Fibroblast of lung (primary cell): Measurements from ENCODE around the gene TCN1. TPM values are rescaled to one million over a fixed set of nuclear protein-coding genes. Genes with fewer than 3 reads are reported as not detected.
"Not testable (repeated sequence)": the region's sequence is repeated elsewhere in the genome, so short reads cannot be mapped to it uniquely, and the experiment has no call there.

Experiments
- DNase-seq, 2 donors: peaks; one replicate each; pipeline versions ENCODE4 v3.0.0 to v3.0.0-alpha.2; 2010; ENCODE audit warnings: low read depth in 2 of 2
- H2AFZ ChIP-seq: 2 replicates; pipeline ENCODE4 v1.5.1; 2012; ENCODE audit warnings: low read length, control low read depth, inconsistent platforms
- H3K27ac ChIP-seq: 2 replicates; pipeline ENCODE4 v1.5.1; 2011; ENCODE audit warnings: low read length, control low read depth; ENCODE audit not compliant: insufficient read depth
- H3K27me3 ChIP-seq: 2 replicates; pipeline ENCODE4 v1.5.1; 2011; ENCODE audit warnings: mild to moderate bottlenecking, low read length; ENCODE audit not compliant: control insufficient read depth, insufficient read depth
- H3K36me3 ChIP-seq: 2 replicates; pipeline ENCODE4 v1.5.1; 2011; ENCODE audit warnings: low read length; ENCODE audit not compliant: control insufficient read depth, insufficient read depth
- H3K4me1 ChIP-seq: 2 replicates; pipeline ENCODE4 v1.5.1; 2011; ENCODE audit warnings: low read length; ENCODE audit not compliant: control insufficient read depth, insufficient read depth; ENCODE audit errors: extremely low read depth
- H3K4me2 ChIP-seq: 2 replicates; pipeline ENCODE4 v1.5.1; 2011; ENCODE audit warnings: low read length, control low read depth; ENCODE audit not compliant: insufficient read depth; ENCODE audit errors: extremely low read depth
- H3K4me3 ChIP-seq, 4 experiments: fragments of 200-600 bp in 1 of 4; sonication (generic) in 1 of 4; replicated peaks in 1 of 4; 2 replicates each; pipeline ENCODE4 v1.5.1; 2011 to 2016; ENCODE audit warnings: low read length in 4 of 4, low read depth in 3 of 4, mild to moderate bottlenecking in 3 of 4, control low read depth in 2 of 4, inconsistent platforms in 1 of 4, mixed read lengths in 1 of 4; ENCODE audit not compliant: insufficient read depth in 1 of 4; ENCODE audit errors: control extremely low read depth in 1 of 4
- H3K79me2 ChIP-seq: 2 replicates; pipeline ENCODE4 v1.5.1; 2012; ENCODE audit warnings: mild to moderate bottlenecking, low read length, inconsistent platforms; ENCODE audit not compliant: control insufficient read depth, insufficient read depth
- H3K9ac ChIP-seq: 2 replicates; pipeline ENCODE4 v1.5.1; 2011; ENCODE audit warnings: mild to moderate bottlenecking, low read length, control low read depth; ENCODE audit not compliant: insufficient read depth
- H3K9me3 ChIP-seq: 2 replicates; pipeline ENCODE4 v1.5.1; 2012; ENCODE audit warnings: low read depth, low read length; ENCODE audit not compliant: control insufficient read depth, insufficient read depth
- H4K20me1 ChIP-seq: 2 replicates; pipeline ENCODE4 v1.5.1; 2011; ENCODE audit warnings: low read length; ENCODE audit not compliant: control insufficient read depth, insufficient read depth; ENCODE audit errors: extremely low read depth
- CTCF ChIP-seq, 2 donors: IDR thresholded peaks in 1 of 2; conservative IDR thresholded peaks in 1 of 2; 1 replicate in 1 of 2; 2 replicates in 1 of 2; pipeline ENCODE4 v1.5.1; 2011 to 2012; ENCODE audit warnings: low read length in 2 of 2, control low read depth in 1 of 2, inconsistent platforms in 1 of 2, low read depth in 1 of 2, mild to moderate bottlenecking in 1 of 2
- EZH2 ChIP-seq: IDR thresholded peaks from 2 replicates; pipeline ENCODE4 v1.5.1; 2012; ENCODE audit warnings: low read length, control low read depth, mild to moderate bottlenecking; ENCODE audit errors: missing control alignments
- polyA plus RNA-seq, 2 donors: library from polyadenylated mRNA; depleted of rRNA in 1 of 2; stranded (reverse) in 1 of 2; unstranded in 1 of 2; fragments of >200 nt; gene quantifications; 2 replicates each; pipeline ENCODE4 v1.2.1, GENCODE V29; 2011 to 2012; ENCODE audit warnings: missing spikeins in 1 of 2
- total RNA-seq: library from RNA; depleted of rRNA; stranded (reverse); fragments of >200 nt; gene quantifications from 2 replicates; pipeline ENCODE4 v1.2.1, GENCODE V29; 2014

The TCN1 gene
- total and polyA plus RNA-seq, 2 donors (not counting 1 experiment from before 2014, with no cell fraction given): not detected

- Histone ChIP-seq H3K4me2 (no peak overlapping the region), H3K79me2 (no peaks in the 10 kb centered on the region), H3K36me3 (no peaks in the 10 kb centered on the region), H3K27me3 (no peaks in the 10 kb centered on the region), H4K20me1 (no peaks in the 10 kb centered on the region), H3K9ac (no peak overlapping the region), H3K9me3 (no peaks in the 10 kb centered on the region), H2AFZ (no peak overlapping the region), H3K4me3 (no peak overlapping the region), H3K4me1 (no peaks in the 10 kb centered on the region), H3K27ac (no peak overlapping the region)
- no peak for TF ChIP-seq EZH2
- no peak for DNase-seq
Measured at GRCh38 chr11:59849129-59849528, 17.2 kb downstream of the TCN1 start.

- H3K4me3 ChIP-seq, H3K4me1 ChIP-seq, H3K9ac ChIP-seq, H3K36me3 ChIP-seq, H4K20me1 ChIP-seq, H3K27me3 ChIP-seq, H3K79me2 ChIP-seq, H2AFZ ChIP-seq, H3K4me2 ChIP-seq, DNase-seq, H3K27ac ChIP-seq, H3K9me3 ChIP-seq: not testable (repeated sequence)
Measured at GRCh38 chr11:59848439-59848838, 17.8 kb downstream of the TCN1 start.

- H3K27ac ChIP-seq: no peak overlapping the region
- H3K79me2 ChIP-seq: no peaks in the 10 kb centered on the region
Measured at GRCh38 chr11:59847626-59848025, 18.7 kb downstream of the TCN1 start.

GRCh38 chr11:59846556-59846955, 19.7 kb downstream of the TCN1 start:
- Histone ChIP-seq H3K36me3 (no peaks in the 10 kb centered on the region), H3K4me1 (no peaks in the 10 kb centered on the region), H3K27ac (no peak overlapping the region), H3K79me2 (no peaks in the 10 kb centered on the region), H3K4me2 (no peak overlapping the region), H3K27me3 (no peaks in the 10 kb centered on the region), H3K9ac (no peak overlapping the region), H3K4me3 (no peak overlapping the region), H4K20me1 (no peaks in the 10 kb centered on the region), H2AFZ (no peak overlapping the region), H3K9me3 (no peaks in the 10 kb centered on the region)
- TF ChIP-seq CTCF (conservative IDR thresholded peaks at IDR 0.05 in 1 of 2, IDR thresholded peaks at IDR 0.05 in 1 of 2; ENCODE audit: low read depth in 1 of 2, low read length in 2 of 2) (no peak), EZH2 (no peak)
- DNase-seq: no peak

More at GRCh38 chr11:59847626-59848025, 18.7 kb downstream of the TCN1 start:
- DNase-seq: no peak
- H3K4me3 ChIP-seq: no peak overlapping the region
- H3K9me3 ChIP-seq: no peaks in the 10 kb centered on the region
- H3K9ac ChIP-seq: no peak overlapping the region
- no peak overlapping the region for H2AFZ ChIP-seq
- no peaks in the 10 kb centered on the region for H3K36me3 ChIP-seq
- TF ChIP-seq CTCF (conservative IDR thresholded peaks at IDR 0.05 in 1 of 2, IDR thresholded peaks at IDR 0.05 in 1 of 2; ENCODE audit: low read depth in 1 of 2, low read length in 2 of 2) (no peak), EZH2 (no peak)
- no peaks in the 10 kb centered on the region for H3K27me3 ChIP-seq
- no peaks in the 10 kb centered on the region for H4K20me1 ChIP-seq
- H3K4me1 ChIP-seq: no peaks in the 10 kb centered on the region
- no peak overlapping the region for H3K4me2 ChIP-seq
